HFFc6 (cell line): ENCODE results near the gene THSD4. TPM values are rescaled to one million over a fixed set of nuclear protein-coding genes. Genes with fewer than 3 reads are reported as not detected.

Source experiments
- DNase-seq: peaks from one replicate; pipeline ENCODE4 v3.0.0-alpha.2; 2018
- H3K27ac Mint-ChIP-seq: 2 replicates; pipeline ENCODE4 v1.8.0; 2020; ENCODE audit warnings: mild to moderate bottlenecking, mixed read lengths
- H3K27me3 Mint-ChIP-seq: 2 replicates; pipeline ENCODE4 v1.8.0; 2021; ENCODE audit warnings: mild to moderate bottlenecking, moderate library complexity, mixed read lengths; ENCODE audit not compliant: insufficient read depth
- H3K36me3 Mint-ChIP-seq: 2 replicates; pipeline ENCODE4 v1.8.0; 2021; ENCODE audit warnings: low read depth, mixed read lengths
- H3K4me1 Mint-ChIP-seq: 2 replicates; pipeline ENCODE4 v1.8.0; 2020; ENCODE audit warnings: low read depth, mixed read lengths
- H3K4me3 Mint-ChIP-seq: 2 replicates; pipeline ENCODE4 v1.8.0; 2020; ENCODE audit warnings: mild to moderate bottlenecking, moderate library complexity, mixed read lengths
- H3K9me3 Mint-ChIP-seq: 2 replicates; pipeline ENCODE4 v1.8.0; 2020; ENCODE audit warnings: mild to moderate bottlenecking, mixed read lengths
- CTCF ChIP-seq: fragments of 200-600 bp; sonication (generic); IDR thresholded peaks from 2 replicates; pipeline ENCODE4 v1.5.0; 2021; ENCODE audit warnings: antibody characterized with exemption, mild to moderate bottlenecking
- total RNA-seq, 6 experiments: library from RNA; stranded (reverse); fragmentation: NEBNext Ultra II Directional; extraction: Animal tissue kit (Norgen Biotek cat#: 25700); gene quantifications; 2 replicates in 1 of 6; 3 replicates in 5 of 6; pipeline ENCODE4 v1.2.3, GENCODE V29; 2021

Gene THSD4
- total RNA-seq, 6 experiments from 2014 or later, result 32.7 to 39.1 (median 36.4) TPM

- peak overlapping the region; percentile 23 for H3K4me3 Mint-ChIP-seq
Measured at GRCh38 chr15:71679793-71680353, 564.6 kb downstream of the THSD4 start.

GRCh38 chr15:71682001-71682400 lies 566.7 kb downstream of the THSD4 start:
- H3K27ac Mint-ChIP-seq, result peak overlapping the region; percentile 73; the same call in 1 of the 2 replicates

More at GRCh38 chr15:71679793-71680353, 564.6 kb downstream of the THSD4 start:
- TF ChIP-seq CTCF, result no peak
- Mint-ChIP-seq H3K4me1 (peaks cover 82% of the 10 kb centered on the region), H3K9me3 (no peaks in the 10 kb centered on the region), H3K27me3 (no peaks in the 10 kb centered on the region), H3K36me3 (peaks cover 8% of the 10 kb centered on the region; the same call in 1 of the 2 replicates), H3K27ac (peak overlapping the region; percentile 85)
- peak; percentile 62 for DNase-seq

GRCh38 chr15:71683411-71684274 lies 568.4 kb downstream of the THSD4 start:
- Mint-ChIP-seq H3K9me3 (no peaks in the 10 kb centered on the region), H3K4me3 (peak overlapping the region; percentile 50), H3K4me1 (peaks cover 92% of the 10 kb centered on the region), H3K27ac (peak overlapping the region; percentile 73), H3K36me3 (peaks cover 5% of the 10 kb centered on the region), H3K27me3 (no peaks in the 10 kb centered on the region)
- no peak for TF ChIP-seq CTCF
- peak; percentile 53 for DNase-seq

More at GRCh38 chr15:71682001-71682400, 566.7 kb downstream of the THSD4 start:
- Mint-ChIP-seq H3K4me3 (no peak overlapping the region), H3K4me1 (peaks cover 96% of the 10 kb centered on the region), H3K9me3 (no peaks in the 10 kb centered on the region), H3K36me3 (peaks cover 6% of the 10 kb centered on the region), H3K27me3 (no peaks in the 10 kb centered on the region)
- no peak for DNase-seq
- TF ChIP-seq CTCF, result no peak

- H3K27ac Mint-ChIP-seq, result peak overlapping the region; percentile 69
- peak overlapping the region; percentile 23; the same call in 1 of the 2 replicates for H3K4me3 Mint-ChIP-seq
- no peak for TF ChIP-seq CTCF
- H3K27me3 Mint-ChIP-seq, result no peaks in the 10 kb centered on the region; the same call in 1 of the 2 replicates
- peaks cover 12% of the 10 kb centered on the region for H3K36me3 Mint-ChIP-seq
- peaks cover 87% of the 10 kb centered on the region for H3K4me1 Mint-ChIP-seq
- peaks cover 5% of the 10 kb centered on the region; the same call in 1 of the 2 replicates for H3K9me3 Mint-ChIP-seq
- peak; percentile 21 for DNase-seq
Measured at GRCh38 chr15:71685420-71685993, 570.2 kb downstream of the THSD4 start.

GRCh38 chr15:71686221-71687050 lies 571.2 kb downstream of the THSD4 start:
- no peak for TF ChIP-seq CTCF
- DNase-seq, result no peak
- Mint-ChIP-seq H3K4me3 (no peak overlapping the region), H3K4me1 (peaks cover 91% of the 10 kb centered on the region), H3K9me3 (peaks cover 6% of the 10 kb centered on the region; the same call in 1 of the 2 replicates), H3K27ac (peak overlapping the region; percentile 33; the same call in 1 of the 2 replicates), H3K36me3 (peaks cover 17% of the 10 kb centered on the region), H3K27me3 (no peaks in the 10 kb centered on the region; the same call in 1 of the 2 replicates)
